CD14-positive monocyte (primary cell): ENCODE results near the gene F2R. TPM values are rescaled to one million over a fixed set of nuclear protein-coding genes. Genes with fewer than 3 reads are reported as not detected.
A peak's percentile ranks its signal among the peaks of the same experiment; 100 is the strongest.
"Not testable (repeated sequence)": the region's sequence is repeated elsewhere in the genome, so short reads cannot be mapped to it uniquely, and the experiment has no call there.

Experiments used
- DNase-seq, 3 donors: peaks; one replicate each; pipeline ENCODE4 v3.0.0-alpha.2; 2011 to 2022
- H2AFZ ChIP-seq: 2 replicates; pipeline ENCODE4 v1.6.0; 2012; ENCODE audit warnings: mild to moderate bottlenecking, low read depth, low read length, inconsistent platforms; ENCODE audit not compliant: insufficient read depth, poor library complexity, severe bottlenecking
- H3K27ac ChIP-seq, 2 donors: 1 replicate in 1 of 2; 2 replicates in 1 of 2; pipeline ENCODE4 v1.5.1; 2012 to 2013; ENCODE audit warnings: low read length in 2 of 2, control low read depth in 1 of 2, inconsistent platforms in 1 of 2, low read depth in 1 of 2, mild to moderate bottlenecking in 1 of 2
- H3K27me3 ChIP-seq, 2 donors: one replicate each; pipeline versions ENCODE4 v1.6.0 to v1.6.1; 2011 to 2013; ENCODE audit warnings: low read length in 2 of 2; ENCODE audit not compliant: control insufficient read depth in 2 of 2, insufficient read depth in 2 of 2
- H3K36me3 ChIP-seq, 2 donors: replicated peaks in 1 of 2; 1 replicate in 1 of 2; 2 replicates in 1 of 2; pipeline versions ENCODE4 v1.5.1 to v1.6.1; 2012 to 2013; ENCODE audit warnings: low read length in 2 of 2, control low read depth in 1 of 2, inconsistent platforms in 1 of 2, mild to moderate bottlenecking in 1 of 2; ENCODE audit not compliant: insufficient read depth in 2 of 2, control insufficient read depth in 1 of 2
- H3K4me1 ChIP-seq, 2 donors: 1 replicate in 1 of 2; 2 replicates in 1 of 2; pipeline versions ENCODE4 v1.5.1 to v1.6.1; 2012 to 2013; ENCODE audit warnings: low read length in 2 of 2, control low read depth in 1 of 2, inconsistent platforms in 1 of 2, mild to moderate bottlenecking in 1 of 2, moderate library complexity in 1 of 2; ENCODE audit not compliant: insufficient read depth in 2 of 2, control insufficient read depth in 1 of 2
- H3K4me2 ChIP-seq: replicated peaks from 2 replicates; pipeline ENCODE3; 2012; ENCODE audit warnings: low read length, moderate library complexity, mild to moderate bottlenecking; ENCODE audit not compliant: poor library complexity, severe bottlenecking; ENCODE audit errors: extremely low read depth
- H3K4me3 ChIP-seq, 3 experiments: fragments of 200-600 bp in 1 of 3; sonication (generic) in 1 of 3; replicated peaks in 1 of 3; 1 replicate in 2 of 3; 2 replicates in 1 of 3; pipeline ENCODE4 v1.5.1; 2011 to 2013; ENCODE audit warnings: low read length in 3 of 3, mild to moderate bottlenecking in 3 of 3, control low read depth in 2 of 3, low read depth in 2 of 3, inconsistent platforms in 1 of 3, moderate library complexity in 1 of 3
- H3K79me2 ChIP-seq: 2 replicates; pipeline ENCODE4 v1.6.0; 2012; ENCODE audit warnings: mild to moderate bottlenecking, control low read depth, inconsistent platforms, low read length, moderate library complexity; ENCODE audit not compliant: insufficient read depth
- H3K9ac ChIP-seq: 2 replicates; pipeline ENCODE4 v1.6.0; 2017; ENCODE audit warnings: low read length, mild to moderate bottlenecking; ENCODE audit not compliant: insufficient read depth, poor library complexity, severe bottlenecking
- H3K9me3 ChIP-seq, 2 donors: replicated peaks in 1 of 2; 1 replicate in 1 of 2; 2 replicates in 1 of 2; pipeline versions ENCODE4 v1.5.1 to v1.6.1; 2012 to 2013; ENCODE audit warnings: low read length in 2 of 2, control low read depth in 1 of 2; ENCODE audit not compliant: control insufficient read depth in 1 of 2, insufficient read depth in 1 of 2
- H4K20me1 ChIP-seq: 2 replicates; pipeline ENCODE4 v1.6.0; 2012; ENCODE audit warnings: mild to moderate bottlenecking, low read length, control low read depth, moderate library complexity; ENCODE audit not compliant: insufficient read depth
- H3K27ac Mint-ChIP-seq, 7 donors: one replicate each; pipeline ENCODE4 v1.8.0; 2020; ENCODE audit warnings: mild to moderate bottlenecking in 7 of 7, mixed read lengths in 7 of 7, moderate library complexity in 6 of 7, inconsistent platforms in 2 of 7
- H3K27me3 Mint-ChIP-seq, 3 donors: one replicate each; pipeline ENCODE4 v1.8.0; 2021 to 2022; ENCODE audit warnings: low read depth in 3 of 3, mild to moderate bottlenecking in 3 of 3, mixed read lengths in 3 of 3, moderate library complexity in 3 of 3, inconsistent platforms in 1 of 3
- H3K36me3 Mint-ChIP-seq, 2 donors: one replicate each; pipeline ENCODE4 v1.8.0; 2020; ENCODE audit warnings: mixed read lengths in 2 of 2, inconsistent platforms in 1 of 2, mild to moderate bottlenecking in 1 of 2
- H3K4me1 Mint-ChIP-seq: one replicate; pipeline ENCODE4 v1.8.0; 2020; ENCODE audit warnings: mild to moderate bottlenecking, mixed read lengths
- H3K4me3 Mint-ChIP-seq, 2 donors: one replicate each; pipeline ENCODE4 v1.8.0; 2020; ENCODE audit warnings: mild to moderate bottlenecking in 2 of 2, mixed read lengths in 2 of 2, moderate library complexity in 1 of 2
- H3K9me3 Mint-ChIP-seq, 7 donors: one replicate each; pipeline ENCODE4 v1.8.0; 2020 to 2022; ENCODE audit warnings: mixed read lengths in 7 of 7, mild to moderate bottlenecking in 6 of 7, moderate library complexity in 6 of 7, inconsistent platforms in 2 of 7
- WGBS: methylation state at CpG from one replicate; pipeline ENCODE4 v1.1.5; 2013; ENCODE audit warnings: missing lambda C conversion rate; ENCODE audit not compliant: insufficient coverage; 5-methylcytosine and 5-hydroxymethylcytosine counted together
- intact Hi-C, 2 donors: fragments of 100-400 bp; cut with micrococcal nuclease; formaldehyde crosslinking; loops; one replicate each; pipeline versions ENCODE4 v1.15.0 to v1.15.1; 2023
- polyA plus RNA-seq, 3 donors: library from polyadenylated mRNA; depleted of rRNA in 1 of 3; unstranded in 2 of 3; stranded (reverse) in 1 of 3; fragments of 300-500 nt in 2 of 3; fragments of >200 nt in 1 of 3; fragmentation: Illumina TruSeq in 2 of 3; gene quantifications; 1 replicate in 2 of 3; 2 replicates in 1 of 3; pipeline ENCODE4 v1.2.3, GENCODE V29; 2012 to 2021
- TF ChIP-seq, protein P1 (sequence below): fragments of 200-600 bp; IDR thresholded peaks from one replicate; pipeline ENCODE4 v1.8.0; 2022; ENCODE audit warnings: antibody characterized with exemption, mild to moderate bottlenecking

The F2R gene
- polyA plus RNA-seq, 3 donors = 0.09 to 0.33 (median 0.22) TPM

GRCh38 chr5:76766746-76767145 is 50.8 kb downstream of the F2R start:
- Mint-ChIP-seq H3K27ac (no peak overlapping the region), H3K27me3 (peaks cover 0 to 2% (median 0%) of the 10 kb centered on the region in 3 donors), H3K36me3 (no peaks in the 10 kb centered on the region), H3K4me3 (no peak overlapping the region), H3K9me3 (peaks cover 4 to 21% (median 11%) of the 10 kb centered on the region in 7 donors), H3K4me1 (no peaks in the 10 kb centered on the region)
- H3K9ac ChIP-seq = no peak overlapping the region
- no peaks in the 10 kb centered on the region for H3K36me3 ChIP-seq
- H3K4me3 ChIP-seq = no peak overlapping the region
- DNase-seq = no peak
- H4K20me1 ChIP-seq = no peaks in the 10 kb centered on the region
- no peaks in the 10 kb centered on the region for H3K79me2 ChIP-seq
- H3K4me1 ChIP-seq = no peaks in the 10 kb centered on the region
- H2AFZ ChIP-seq = no peak overlapping the region
- WGBS = no CpG with 5 or more reads among the region's 2 CpGs
- intact Hi-C loops = no loop called here
- TF ChIP-seq, protein P1, sequence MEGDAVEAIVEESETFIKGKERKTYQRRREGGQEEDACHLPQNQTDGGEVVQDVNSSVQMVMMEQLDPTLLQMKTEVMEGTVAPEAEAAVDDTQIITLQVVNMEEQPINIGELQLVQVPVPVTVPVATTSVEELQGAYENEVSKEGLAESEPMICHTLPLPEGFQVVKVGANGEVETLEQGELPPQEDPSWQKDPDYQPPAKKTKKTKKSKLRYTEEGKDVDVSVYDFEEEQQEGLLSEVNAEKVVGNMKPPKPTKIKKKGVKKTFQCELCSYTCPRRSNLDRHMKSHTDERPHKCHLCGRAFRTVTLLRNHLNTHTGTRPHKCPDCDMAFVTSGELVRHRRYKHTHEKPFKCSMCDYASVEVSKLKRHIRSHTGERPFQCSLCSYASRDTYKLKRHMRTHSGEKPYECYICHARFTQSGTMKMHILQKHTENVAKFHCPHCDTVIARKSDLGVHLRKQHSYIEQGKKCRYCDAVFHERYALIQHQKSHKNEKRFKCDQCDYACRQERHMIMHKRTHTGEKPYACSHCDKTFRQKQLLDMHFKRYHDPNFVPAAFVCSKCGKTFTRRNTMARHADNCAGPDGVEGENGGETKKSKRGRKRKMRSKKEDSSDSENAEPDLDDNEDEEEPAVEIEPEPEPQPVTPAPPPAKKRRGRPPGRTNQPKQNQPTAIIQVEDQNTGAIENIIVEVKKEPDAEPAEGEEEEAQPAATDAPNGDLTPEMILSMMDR = no peak
- H3K27ac ChIP-seq = no peak overlapping the region
- H3K4me2 ChIP-seq = no peak overlapping the region
- H3K9me3 ChIP-seq = peaks cover 8 to 9% of the 10 kb centered on the region in 2 donors
- no peaks in the 10 kb centered on the region for H3K27me3 ChIP-seq

DNA sequence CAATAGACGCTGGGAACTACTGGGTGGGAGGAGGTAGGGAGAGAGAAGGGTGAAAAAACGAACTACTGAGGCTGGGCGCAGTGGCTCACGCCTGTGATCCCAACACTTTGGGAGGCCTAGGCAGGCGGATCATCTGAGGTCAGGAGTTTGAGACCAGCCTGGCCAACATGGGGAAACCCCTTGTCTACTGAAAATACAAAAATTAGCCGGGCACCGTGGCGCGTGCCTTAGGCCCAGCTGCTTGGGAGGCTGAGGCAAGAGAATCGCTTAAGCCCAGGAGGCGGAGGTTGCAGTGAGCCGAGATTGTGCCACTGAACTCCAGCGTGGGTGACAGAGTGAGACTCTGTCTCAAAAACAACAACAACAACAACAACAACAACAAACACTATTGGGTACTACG is 55.1 kb downstream of the F2R start:
- H3K27ac Mint-ChIP-seq = peak overlapping the region in 1 of 7 donors; percentile 16

More for the DNA sequence above, 55.1 kb downstream of the F2R start:
- WGBS = 95% methylated on average over 12 of the region's 14 CpGs
- DNase-seq, H3K4me2 ChIP-seq, H3K27me3 Mint-ChIP-seq, H3K9me3 ChIP-seq, H3K27ac ChIP-seq, H4K20me1 ChIP-seq, H3K9me3 Mint-ChIP-seq, H3K9ac ChIP-seq, H3K4me3 ChIP-seq, H3K4me3 Mint-ChIP-seq, H3K27me3 ChIP-seq, H3K79me2 ChIP-seq, H3K36me3 Mint-ChIP-seq, H3K36me3 ChIP-seq, H2AFZ ChIP-seq: not testable (repeated sequence)
- peaks cover 15% of the 10 kb centered on the region for H3K4me1 Mint-ChIP-seq
- intact Hi-C loops = loop anchor here (5.0 to 10.0 kb wide), 3 partner anchors 56 to 169 kb away; partner anchors contain the start of gene F2R (in 2 of the 2)
- peaks cover 5 to 11% of the 10 kb centered on the region in 2 donors for H3K4me1 ChIP-seq
